GM23338 (cell line): Measurements from ENCODE around the gene EXOC4. TPM values are rescaled to one million over a fixed set of nuclear protein-coding genes. Genes with fewer than 3 reads are reported as not detected.

Experiments
- ATAC-seq: fragments of 200-7000 bp; cut with Tn5 transposase; 3 replicates; pipeline ENCODE4 v1.9.1; 2020
- DNase-seq: peaks from one replicate; pipeline ENCODE4 v3.0.0-alpha.2; 2015; ENCODE audit warnings: low spot score
- H2AFZ ChIP-seq: fragments of 200-600 bp; sonication (generic); 2 replicates; pipeline ENCODE4 v1.8.0; 2016; ENCODE audit warnings: antibody characterized with exemption, mild to moderate bottlenecking, moderate library complexity
- H3F3A ChIP-seq: fragments of 200-600 bp; sonication (generic); replicated peaks from 2 replicates; pipeline ENCODE4 v1.8.0; 2017; ENCODE audit warnings: antibody characterized with exemption, mixed run types, low read depth
- H3K27ac ChIP-seq: fragments of 200-600 bp; sonication (generic); 2 replicates; pipeline ENCODE4 v1.6.1; 2016; ENCODE audit warnings: low read depth
- H3K27me3 ChIP-seq: fragments of 200-600 bp; sonication (generic); 2 replicates; pipeline ENCODE4 v1.8.0; 2016; ENCODE audit warnings: mild to moderate bottlenecking, mixed run types, moderate library complexity; ENCODE audit not compliant: insufficient read depth
- H3K36me3 ChIP-seq: fragments of 200-600 bp; sonication (generic); 2 replicates; pipeline ENCODE4 v1.8.0; 2016; ENCODE audit warnings: mild to moderate bottlenecking; ENCODE audit not compliant: insufficient read depth
- H3K4me1 ChIP-seq: fragments of 200-600 bp; sonication (generic); 2 replicates; pipeline ENCODE4 v1.8.0; 2016; ENCODE audit warnings: mild to moderate bottlenecking, moderate library complexity; ENCODE audit not compliant: insufficient read depth
- H3K4me2 ChIP-seq: fragments of 200-600 bp; sonication (generic); 2 replicates; pipeline ENCODE4 v1.7.1; 2017; ENCODE audit warnings: mixed run types
- H3K4me3 ChIP-seq: fragments of 200-600 bp; sonication (generic); 2 replicates; pipeline ENCODE4 v1.6.1; 2016; ENCODE audit warnings: mixed run types
- H3K79me2 ChIP-seq: fragments of 200-600 bp; sonication (generic); replicated peaks from 2 replicates; pipeline ENCODE4 v1.8.0; 2017; ENCODE audit warnings: mild to moderate bottlenecking; ENCODE audit not compliant: insufficient read depth
- H3K9me2 ChIP-seq: fragments of 200-600 bp; sonication (generic); 2 replicates; pipeline ENCODE4 v1.8.0; 2017; ENCODE audit not compliant: insufficient read depth
- H4K20me1 ChIP-seq: fragments of 200-600 bp; sonication (generic); replicated peaks from 2 replicates; pipeline ENCODE4 v1.8.0; 2017; ENCODE audit warnings: mild to moderate bottlenecking; ENCODE audit not compliant: insufficient read depth
- H3K27ac Mint-ChIP-seq: 2 replicates; pipeline ENCODE4 v1.8.0; 2020; ENCODE audit warnings: inconsistent platforms, mild to moderate bottlenecking, moderate library complexity, mixed read lengths
- H3K27me3 Mint-ChIP-seq: 3 replicates; pipeline ENCODE4 v1.8.0; 2022; ENCODE audit warnings: low read depth, mild to moderate bottlenecking, moderate library complexity, mixed read lengths, inconsistent platforms; ENCODE audit not compliant: insufficient read depth, poor library complexity
- H3K36me3 Mint-ChIP-seq: 3 replicates; pipeline ENCODE4 v1.8.0; 2021; ENCODE audit warnings: low read depth, mild to moderate bottlenecking, inconsistent platforms, moderate library complexity, mixed read lengths
- H3K4me1 Mint-ChIP-seq: 3 replicates; pipeline ENCODE4 v1.8.0; 2020; ENCODE audit warnings: mild to moderate bottlenecking, inconsistent platforms, mixed read lengths
- H3K4me3 Mint-ChIP-seq: 3 replicates; pipeline ENCODE4 v1.8.0; 2021; ENCODE audit warnings: moderate library complexity, mild to moderate bottlenecking, inconsistent platforms, mixed read lengths
- H3K9me3 Mint-ChIP-seq: 3 replicates; pipeline ENCODE4 v1.8.0; 2020; ENCODE audit warnings: moderate library complexity, mild to moderate bottlenecking, inconsistent platforms, mixed read lengths
- CTCF ChIP-seq, 2 experiments: fragments of 200-600 bp in 1 of 2; sonication (generic) in 1 of 2; conservative IDR thresholded peaks; 2 replicates each; pipeline versions ENCODE4 v1.5.1 to v1.6.1; 2016 to 2017; ENCODE audit warnings: antibody characterized with exemption in 2 of 2, low read depth in 2 of 2, mild to moderate bottlenecking in 2 of 2, moderate library complexity in 1 of 2
- ETS1 ChIP-seq: IDR thresholded peaks from 2 replicates; pipeline ENCODE4 v1.6.1; 2016; ENCODE audit warnings: antibody characterized with exemption
- EZH2phosphoT487 ChIP-seq: fragments of 200-600 bp; sonication (generic); IDR thresholded peaks from one replicate; pipeline ENCODE4 v1.8.1; 2018; ENCODE audit warnings: antibody characterized with exemption; ENCODE audit not compliant: unreplicated experiment
- JUNB ChIP-seq: IDR thresholded peaks from one replicate; pipeline ENCODE4 v1.6.1; 2016; ENCODE audit warnings: antibody characterized with exemption; ENCODE audit not compliant: unreplicated experiment
- NANOG ChIP-seq: IDR thresholded peaks from 2 replicates; pipeline ENCODE4 v1.6.1; 2016; ENCODE audit warnings: antibody characterized with exemption, borderline replicate concordance
- POLR2AphosphoS5 ChIP-seq: IDR thresholded peaks from 2 replicates; pipeline ENCODE4 v1.6.1; 2016; ENCODE audit warnings: antibody characterized with exemption, low read depth
- ZNF331 ChIP-seq: fragments of 250-450 bp; sonication (Bioruptor Pico); IDR thresholded peaks from 2 replicates; pipeline ENCODE4 v1.5.0; 2020; ENCODE audit warnings: low read depth, mild to moderate bottlenecking, moderate library complexity
- ZNF462 ChIP-seq: fragments of 250-450 bp; sonication (Bioruptor Pico); IDR thresholded peaks from 2 replicates; pipeline ENCODE4 v1.5.0; 2020; ENCODE audit warnings: mild to moderate bottlenecking, moderate library complexity
- polyA plus RNA-seq: library from polyadenylated mRNA; unstranded; fragments of >200 nt; fragmentation: Nextera tagmentation; extraction: Ambion mirVana; gene quantifications from 2 replicates; pipeline ENCODE4 v1.2.1, GENCODE V29; 2016
- total RNA-seq: library from RNA; depleted of rRNA; stranded (reverse); fragments of >200 nt; shearing (Covaris generic); gene quantifications from 2 replicates; pipeline ENCODE4 v1.2.3, GENCODE V29; 2014

EXOC4 gene
- total and polyA plus RNA-seq, 2 experiments from 2014 or later, result 37.5 to 52.7 TPM

GRCh38 chr7:133491846-133492652 is 239.2 kb downstream of the EXOC4 start (continued):
- TF ChIP-seq ETS1 (no peak), NANOG (no peak), CTCF (conservative IDR thresholded peaks at IDR 0.05; ENCODE audit: low read depth in 2 of 2) (no peak), EZH2phosphoT487 (no peak), ZNF331 (CRISPR knock-in tag) (no peak), POLR2AphosphoS5 (no peak)

GRCh38 chr7:133497061-133497460 is 244.2 kb downstream of the EXOC4 start:
- DNase-seq (no peak), ATAC-seq (no peak)
- H3K27ac Mint-ChIP-seq, result no peak overlapping the region
- Histone ChIP-seq H3K4me1 (no peaks in the 10 kb centered on the region), H4K20me1 (no peaks in the 10 kb centered on the region), H3K27ac (no peak overlapping the region), H3K4me3 (no peak overlapping the region), H3K36me3 (no peaks in the 10 kb centered on the region), H2AFZ (no peak overlapping the region), H3K4me2 (no peak overlapping the region), H3F3A (no peaks in the 10 kb centered on the region), H3K9me2 (no peaks in the 10 kb centered on the region), H3K27me3 (no peaks in the 10 kb centered on the region), H3K79me2 (no peaks in the 10 kb centered on the region)
- no peaks in the 10 kb centered on the region; the same call in 2 of the 3 replicates for H3K9me3 Mint-ChIP-seq
- H3K27me3 Mint-ChIP-seq, result no peaks in the 10 kb centered on the region
- H3K36me3 Mint-ChIP-seq, result no peaks in the 10 kb centered on the region; the same call in 2 of the 3 replicates
- H3K4me1 Mint-ChIP-seq, result no peaks in the 10 kb centered on the region
- H3K4me3 Mint-ChIP-seq, result no peak overlapping the region
- TF ChIP-seq CTCF (conservative IDR thresholded peaks at IDR 0.05; ENCODE audit: low read depth in 2 of 2) (no peak), ZNF462 (CRISPR knock-in tag) (no peak), ETS1 (no peak), JUNB (no peak)
